ENCODE measurements around the gene TBC1D22A. TPM values are rescaled to one million over a fixed set of nuclear protein-coding genes. Genes with fewer than 3 reads are reported as not detected.

Gene TBC1D22A
- total and polyA plus RNA-seq, 4 donors: 4.1 to 12.4 (median 8.4) TPM

DNA sequence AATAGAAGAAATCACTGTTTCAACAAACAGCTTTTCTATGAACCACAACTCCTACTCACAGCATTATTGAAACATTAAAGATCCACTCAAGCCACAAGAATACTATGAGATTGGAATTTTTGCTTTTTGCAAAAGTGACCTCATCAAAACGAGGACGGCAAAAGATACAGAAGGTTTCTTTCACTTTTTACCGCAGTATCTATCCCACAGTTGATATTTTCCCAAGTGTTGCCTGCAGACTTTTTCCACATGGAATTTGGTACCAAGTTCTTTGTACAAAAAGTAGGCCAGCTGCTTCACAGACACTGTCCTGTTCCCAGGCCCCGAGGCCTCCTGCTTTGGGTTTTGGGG lies 204.0 kb downstream of the TBC1D22A start (continued):
- TF ChIP-seq, protein P1, sequence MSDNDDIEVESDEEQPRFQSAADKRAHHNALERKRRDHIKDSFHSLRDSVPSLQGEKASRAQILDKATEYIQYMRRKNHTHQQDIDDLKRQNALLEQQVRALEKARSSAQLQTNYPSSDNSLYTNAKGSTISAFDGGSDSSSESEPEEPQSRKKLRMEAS (IDR thresholded peaks at IDR 0.05): no peak
- no peak for TF ChIP-seq NR2F2 (IDR thresholded peaks at IDR 0.05)

DNA sequence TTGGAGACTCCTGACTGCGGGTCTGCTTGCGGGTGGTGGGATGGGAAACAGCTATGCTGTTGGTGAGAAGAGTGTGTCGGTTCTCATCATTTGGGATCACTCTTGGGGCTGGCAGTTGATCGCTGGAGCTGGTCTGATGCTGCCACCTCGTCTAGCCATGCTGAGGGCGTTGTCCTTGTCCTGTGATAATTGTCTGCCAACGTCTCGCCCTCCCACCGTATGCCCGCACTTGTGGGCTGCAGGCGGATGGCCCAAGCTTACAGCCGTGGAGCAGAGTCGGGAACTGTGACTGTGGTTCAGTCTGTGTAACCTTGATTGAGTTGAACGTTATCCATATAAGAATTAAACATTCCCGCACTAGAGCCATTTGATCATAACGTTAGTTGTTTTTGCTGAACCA lies 204.4 kb downstream of the TBC1D22A start:
- Histone ChIP-seq H3K4me1 (ENCODE audit: control insufficient read depth in 4 of 4, insufficient read depth in 4 of 4, low read length in 3 of 4) (peaks cover 0 to 5% (median 0%) of the 10 kb centered on the region in 4 donors), H3K4me3 (ENCODE audit: low read depth in 1 of 3, low read length in 3 of 3) (no peak overlapping the region), H3K36me3 (ENCODE audit: control insufficient read depth in 4 of 4, insufficient read depth in 3 of 4, low read depth in 1 of 4, low read length in 3 of 4) (no peaks in the 10 kb centered on the region), H3K27me3 (ENCODE audit: control insufficient read depth in 4 of 4, insufficient read depth in 4 of 4, low read length in 3 of 4) (no peaks in the 10 kb centered on the region), H3K9ac (ENCODE audit: low read depth in 1 of 2, low read length in 2 of 2) (no peak overlapping the region), H3K9me3 (ENCODE audit: control insufficient read depth in 4 of 4, low read length in 3 of 4) (no peaks in the 10 kb centered on the region), H3K27ac (ENCODE audit: low read depth in 1 of 2, low read length in 2 of 2) (no peak overlapping the region)
- no peak for DNase-seq (ENCODE audit: low spot score)
- 96% methylated on average over 16 of the region's 16 CpGs for WGBS
- TF ChIP-seq TAF1 (conservative IDR thresholded peaks at IDR 0.05) (no peak), ZBTB33 (IDR thresholded peaks at IDR 0.05) (no peak), HNF4A (conservative IDR thresholded peaks at IDR 0.05) (no peak), GABPA (IDR thresholded peaks at IDR 0.05 in 1 of 2, conservative IDR thresholded peaks at IDR 0.05 in 1 of 2) (no peak), FOXA1 (IDR thresholded peaks at IDR 0.05) (no peak), YY1 (IDR thresholded peaks at IDR 0.05) (no peak), EGR1 (IDR thresholded peaks at IDR 0.05; ENCODE audit: low read depth in 2 of 2) (no peak)
- TF ChIP-seq, protein P1 (IDR thresholded peaks at IDR 0.05): no peak
- TF ChIP-seq, protein P2, sequence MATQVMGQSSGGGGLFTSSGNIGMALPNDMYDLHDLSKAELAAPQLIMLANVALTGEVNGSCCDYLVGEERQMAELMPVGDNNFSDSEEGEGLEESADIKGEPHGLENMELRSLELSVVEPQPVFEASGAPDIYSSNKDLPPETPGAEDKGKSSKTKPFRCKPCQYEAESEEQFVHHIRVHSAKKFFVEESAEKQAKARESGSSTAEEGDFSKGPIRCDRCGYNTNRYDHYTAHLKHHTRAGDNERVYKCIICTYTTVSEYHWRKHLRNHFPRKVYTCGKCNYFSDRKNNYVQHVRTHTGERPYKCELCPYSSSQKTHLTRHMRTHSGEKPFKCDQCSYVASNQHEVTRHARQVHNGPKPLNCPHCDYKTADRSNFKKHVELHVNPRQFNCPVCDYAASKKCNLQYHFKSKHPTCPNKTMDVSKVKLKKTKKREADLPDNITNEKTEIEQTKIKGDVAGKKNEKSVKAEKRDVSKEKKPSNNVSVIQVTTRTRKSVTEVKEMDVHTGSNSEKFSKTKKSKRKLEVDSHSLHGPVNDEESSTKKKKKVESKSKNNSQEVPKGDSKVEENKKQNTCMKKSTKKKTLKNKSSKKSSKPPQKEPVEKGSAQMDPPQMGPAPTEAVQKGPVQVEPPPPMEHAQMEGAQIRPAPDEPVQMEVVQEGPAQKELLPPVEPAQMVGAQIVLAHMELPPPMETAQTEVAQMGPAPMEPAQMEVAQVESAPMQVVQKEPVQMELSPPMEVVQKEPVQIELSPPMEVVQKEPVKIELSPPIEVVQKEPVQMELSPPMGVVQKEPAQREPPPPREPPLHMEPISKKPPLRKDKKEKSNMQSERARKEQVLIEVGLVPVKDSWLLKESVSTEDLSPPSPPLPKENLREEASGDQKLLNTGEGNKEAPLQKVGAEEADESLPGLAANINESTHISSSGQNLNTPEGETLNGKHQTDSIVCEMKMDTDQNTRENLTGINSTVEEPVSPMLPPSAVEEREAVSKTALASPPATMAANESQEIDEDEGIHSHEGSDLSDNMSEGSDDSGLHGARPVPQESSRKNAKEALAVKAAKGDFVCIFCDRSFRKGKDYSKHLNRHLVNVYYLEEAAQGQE (IDR thresholded peaks at IDR 0.05): no peak
- TF ChIP-seq, protein P3, sequence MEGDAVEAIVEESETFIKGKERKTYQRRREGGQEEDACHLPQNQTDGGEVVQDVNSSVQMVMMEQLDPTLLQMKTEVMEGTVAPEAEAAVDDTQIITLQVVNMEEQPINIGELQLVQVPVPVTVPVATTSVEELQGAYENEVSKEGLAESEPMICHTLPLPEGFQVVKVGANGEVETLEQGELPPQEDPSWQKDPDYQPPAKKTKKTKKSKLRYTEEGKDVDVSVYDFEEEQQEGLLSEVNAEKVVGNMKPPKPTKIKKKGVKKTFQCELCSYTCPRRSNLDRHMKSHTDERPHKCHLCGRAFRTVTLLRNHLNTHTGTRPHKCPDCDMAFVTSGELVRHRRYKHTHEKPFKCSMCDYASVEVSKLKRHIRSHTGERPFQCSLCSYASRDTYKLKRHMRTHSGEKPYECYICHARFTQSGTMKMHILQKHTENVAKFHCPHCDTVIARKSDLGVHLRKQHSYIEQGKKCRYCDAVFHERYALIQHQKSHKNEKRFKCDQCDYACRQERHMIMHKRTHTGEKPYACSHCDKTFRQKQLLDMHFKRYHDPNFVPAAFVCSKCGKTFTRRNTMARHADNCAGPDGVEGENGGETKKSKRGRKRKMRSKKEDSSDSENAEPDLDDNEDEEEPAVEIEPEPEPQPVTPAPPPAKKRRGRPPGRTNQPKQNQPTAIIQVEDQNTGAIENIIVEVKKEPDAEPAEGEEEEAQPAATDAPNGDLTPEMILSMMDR (IDR thresholded peaks at IDR 0.05; ENCODE audit: low read depth, low read length, missing input control): no peak
